H1 (cell line): Measurements from ENCODE around the gene RPUSD4. TPM values are rescaled to one million over a fixed set of nuclear protein-coding genes. Genes with fewer than 3 reads are reported as not detected.

ENCODE experiments used
- BCL11A ChIP-seq, 2 experiments: IDR thresholded peaks; one replicate each; pipeline ENCODE4 v1.6.1; 2011; ENCODE audit warnings: low read depth in 2 of 2, low read length in 2 of 2, mild to moderate bottlenecking in 2 of 2
- CEBPB ChIP-seq: IDR thresholded peaks from 2 replicates; pipeline ENCODE4 v1.6.1; 2012; ENCODE audit warnings: low read depth, low read length
- CTBP2 ChIP-seq: IDR thresholded peaks from 2 replicates; pipeline ENCODE4 v1.7.0; 2011; ENCODE audit warnings: borderline replicate concordance, mild to moderate bottlenecking, moderate library complexity, mixed read lengths, low read length; ENCODE audit not compliant: insufficient read depth, insufficient read length
- HDAC6 ChIP-seq: IDR thresholded peaks from one replicate; pipeline ENCODE4 v1.7.1; 2012; ENCODE audit warnings: low read depth, mild to moderate bottlenecking, inconsistent platforms, low read length, moderate library complexity
- KDM5A ChIP-seq: fragments of 200-600 bp; IDR thresholded peaks from 2 replicates; pipeline ENCODE4 v1.7.1; 2012; ENCODE audit warnings: mild to moderate bottlenecking, low read length, inconsistent platforms, mixed read lengths
- polyA plus RNA-seq, 7 experiments: library from polyadenylated mRNA; depleted of rRNA in 3 of 7; stranded (reverse) in 5 of 7; unstranded in 2 of 7; fragments of >200 nt in 5 of 7; fragments of 200-250 nt in 2 of 7; gene quantifications; 1 replicate in 5 of 7; 2 replicates in 1 of 7; 4 replicates in 1 of 7; pipeline versions ENCODE4 v1.2.1 to v1.2.3, GENCODE V29; 2011 to 2013; ENCODE audit warnings: missing spikeins in 2 of 7, mixed read lengths in 2 of 7
- total RNA-seq: library from RNA; stranded (reverse); fragmentation: NEBNext Ultra II Directional; extraction: Animal tissue kit (Norgen Biotek cat#: 25700); gene quantifications from 2 replicates; pipeline ENCODE4 v1.2.1, GENCODE V29; 2021

The RPUSD4 gene
- total and polyA plus RNA-seq, 2 of the 8 experiments (the other 6 are each of a cell fraction or from before 2014, with no cell fraction given): 36.1 to 50.7 TPM

- TF ChIP-seq HDAC6 (no peak), CTBP2 (no peak), BCL11A (IDR thresholded peaks at IDR 0.05; ENCODE audit: low read depth in 2 of 2, low read length in 2 of 2) (no peak), CEBPB (no peak), KDM5A (no peak)
Measured at GRCh38 chr11:126165757-126166156, 45.7 kb downstream of the RPUSD4 start (continued).
